GM06990 (cell line): ENCODE measurements around the gene REX1BD.

Source experiments
- DNase-seq: peaks from one replicate; pipeline ENCODE4 v3.0.0-alpha.2; 2011; ENCODE audit not compliant: insufficient read length; ENCODE audit errors: extremely low read depth
- H3K27me3 ChIP-seq: replicated peaks from 2 replicates; pipeline ENCODE4 v1.6.0; 2011; ENCODE audit warnings: low read length; ENCODE audit not compliant: control insufficient read depth, insufficient read depth
- H3K36me3 ChIP-seq: 2 replicates; pipeline ENCODE4 v1.5.1; 2011; ENCODE audit warnings: low read length; ENCODE audit not compliant: control insufficient read depth, insufficient read depth
- H3K4me3 ChIP-seq: replicated peaks from 2 replicates; pipeline ENCODE4 v1.5.1; 2011; ENCODE audit warnings: low read depth, mild to moderate bottlenecking, control low read depth, low read length
- TF ChIP-seq, protein P1 (sequence below): IDR thresholded peaks from 2 replicates; pipeline ENCODE4 v1.5.1; 2011; ENCODE audit warnings: low read length, control low read depth, mild to moderate bottlenecking, inconsistent platforms; ENCODE audit not compliant: insufficient read depth, poor library complexity, severe bottlenecking

The REX1BD gene

DNA sequence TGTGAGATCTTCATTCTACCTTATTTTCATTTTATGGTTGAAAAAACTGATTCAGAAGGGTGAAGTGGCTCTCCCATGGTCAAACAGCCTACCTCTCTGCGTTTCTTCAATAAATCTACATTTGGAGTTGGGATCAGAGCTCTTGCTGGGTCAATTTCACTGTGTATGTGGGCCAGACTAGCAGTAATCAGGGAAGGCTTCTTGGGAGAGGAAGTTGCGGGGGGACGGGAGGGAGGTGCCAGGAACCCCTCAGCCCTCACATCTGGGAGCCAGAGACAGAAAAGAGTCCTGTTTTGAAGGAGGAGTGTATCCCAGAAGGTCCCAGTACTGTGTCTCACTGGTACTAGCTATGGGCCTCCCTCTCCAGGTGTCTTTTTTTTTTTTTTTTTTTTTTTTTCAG is 30.0 kb upstream of the REX1BD start:
- Histone ChIP-seq H3K27me3 (no peaks in the 10 kb centered on the region), H3K36me3 (peaks cover 9% of the 10 kb centered on the region), H3K4me3 (peak overlapping the region; percentile 99)
- DNase-seq: no peak
- TF ChIP-seq, protein P1, sequence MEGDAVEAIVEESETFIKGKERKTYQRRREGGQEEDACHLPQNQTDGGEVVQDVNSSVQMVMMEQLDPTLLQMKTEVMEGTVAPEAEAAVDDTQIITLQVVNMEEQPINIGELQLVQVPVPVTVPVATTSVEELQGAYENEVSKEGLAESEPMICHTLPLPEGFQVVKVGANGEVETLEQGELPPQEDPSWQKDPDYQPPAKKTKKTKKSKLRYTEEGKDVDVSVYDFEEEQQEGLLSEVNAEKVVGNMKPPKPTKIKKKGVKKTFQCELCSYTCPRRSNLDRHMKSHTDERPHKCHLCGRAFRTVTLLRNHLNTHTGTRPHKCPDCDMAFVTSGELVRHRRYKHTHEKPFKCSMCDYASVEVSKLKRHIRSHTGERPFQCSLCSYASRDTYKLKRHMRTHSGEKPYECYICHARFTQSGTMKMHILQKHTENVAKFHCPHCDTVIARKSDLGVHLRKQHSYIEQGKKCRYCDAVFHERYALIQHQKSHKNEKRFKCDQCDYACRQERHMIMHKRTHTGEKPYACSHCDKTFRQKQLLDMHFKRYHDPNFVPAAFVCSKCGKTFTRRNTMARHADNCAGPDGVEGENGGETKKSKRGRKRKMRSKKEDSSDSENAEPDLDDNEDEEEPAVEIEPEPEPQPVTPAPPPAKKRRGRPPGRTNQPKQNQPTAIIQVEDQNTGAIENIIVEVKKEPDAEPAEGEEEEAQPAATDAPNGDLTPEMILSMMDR: no peak

DNA sequence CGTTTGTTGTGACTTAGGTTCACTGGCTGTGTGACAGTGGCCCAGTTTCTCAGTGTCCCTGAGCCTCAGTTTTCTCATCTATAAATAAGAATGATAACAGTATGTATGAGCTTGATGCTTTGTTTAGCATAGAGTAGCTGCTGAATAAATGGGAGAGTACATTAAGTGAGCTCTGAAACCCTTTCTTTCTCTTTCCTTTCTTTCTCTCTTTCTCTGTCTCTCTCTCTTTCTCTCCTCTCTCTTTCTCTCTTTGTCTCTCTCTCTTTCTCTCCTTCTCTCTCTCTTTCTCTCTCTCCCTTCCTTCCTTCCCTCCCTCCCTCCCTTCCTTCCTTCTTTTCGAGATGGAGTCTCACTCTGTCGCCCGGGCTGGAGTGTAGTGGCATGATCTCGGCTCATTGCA is 28.9 kb upstream of the REX1BD start:
- DNase-seq: no peak
- peaks cover 10% of the 10 kb centered on the region for H3K36me3 ChIP-seq
- H3K4me3 ChIP-seq: no peak overlapping the region
- TF ChIP-seq, protein P1: no peak
- no peaks in the 10 kb centered on the region for H3K27me3 ChIP-seq

DNA sequence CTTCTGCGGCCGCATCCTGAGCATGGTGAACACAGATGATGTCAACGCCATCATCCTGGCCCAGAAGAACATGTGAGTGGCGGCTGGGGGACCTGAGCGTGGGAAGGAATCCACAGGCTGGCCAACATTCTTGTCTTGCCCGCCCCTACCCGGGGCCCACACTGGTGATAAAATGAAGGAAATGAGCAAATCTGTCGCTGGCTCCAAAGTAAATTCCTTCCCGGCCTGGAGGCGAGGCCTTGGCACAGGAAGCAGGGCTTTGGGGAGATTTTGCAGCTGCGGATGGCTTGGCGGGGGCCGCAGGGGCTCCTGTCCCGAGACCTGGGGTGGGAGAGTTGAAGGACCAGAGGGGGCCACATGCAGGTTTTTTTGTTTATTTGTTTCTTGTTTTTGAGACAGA is 26.5 kb upstream of the REX1BD start:
- no peaks in the 10 kb centered on the region for H3K27me3 ChIP-seq
- TF ChIP-seq, protein P1: no peak
- DNase-seq: no peak
- peaks cover 17% of the 10 kb centered on the region for H3K36me3 ChIP-seq
- H3K4me3 ChIP-seq: no peak overlapping the region

DNA sequence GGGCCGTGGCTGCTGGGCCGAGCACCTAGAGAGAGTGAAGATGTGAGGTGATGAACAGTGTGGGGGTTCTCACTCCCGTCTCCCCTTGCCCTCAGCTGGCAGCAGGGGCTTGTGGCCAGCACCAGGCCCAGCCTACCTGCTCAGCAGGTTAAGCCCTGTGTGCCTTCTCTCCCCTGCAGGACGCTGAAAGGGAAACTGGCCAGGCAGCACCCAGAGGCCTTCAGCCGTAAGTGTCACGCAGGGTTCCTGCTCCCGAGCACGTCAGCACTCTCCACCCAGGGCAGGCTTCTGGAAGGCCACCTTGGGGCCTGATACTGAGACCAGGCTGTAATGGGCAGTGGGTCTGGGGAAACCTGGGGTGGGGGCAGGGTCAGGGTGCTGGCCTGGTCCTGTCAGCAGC is 21.6 kb upstream of the REX1BD start:
- TF ChIP-seq, protein P1: no peak
- H3K36me3 ChIP-seq: peaks cover 26% of the 10 kb centered on the region

DNA sequence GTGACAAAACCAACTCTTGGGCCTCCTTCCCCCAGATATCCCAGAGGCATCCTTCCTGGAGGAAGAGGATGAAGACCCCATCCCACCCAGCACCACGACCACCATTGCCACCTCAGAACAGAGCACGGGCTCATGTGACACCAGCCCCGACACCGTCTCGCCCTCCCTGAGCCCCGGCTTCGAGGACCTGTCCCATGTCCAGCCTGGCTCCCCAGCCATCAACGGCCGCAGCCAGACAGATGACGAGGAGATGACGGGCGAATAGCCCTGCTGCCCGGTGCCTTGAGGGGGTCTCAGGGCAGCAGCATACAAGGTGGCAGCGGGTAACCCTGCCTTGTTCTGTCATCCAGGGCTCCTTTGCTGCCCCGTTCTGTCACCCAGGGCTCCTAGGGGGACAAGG is 20.2 kb upstream of the REX1BD start:
- no peak overlapping the region for H3K4me3 ChIP-seq
- TF ChIP-seq, protein P1: no peak
- DNase-seq: no peak
- H3K36me3 ChIP-seq: peaks cover 24% of the 10 kb centered on the region
- no peaks in the 10 kb centered on the region for H3K27me3 ChIP-seq

More for the DNA sequence above, 21.6 kb upstream of the REX1BD start:
- no peak overlapping the region for H3K4me3 ChIP-seq
- H3K27me3 ChIP-seq: no peaks in the 10 kb centered on the region
- DNase-seq: no peak
